Left cardiac atrium (tissue), 4 donors: ENCODE results near the gene MEG3. TPM values are rescaled to one million over a fixed set of nuclear protein-coding genes. Genes with fewer than 3 reads are reported as not detected.

ENCODE experiments used
- ATAC-seq, 2 donors: fragments of 200-7000 bp; cut with Tn5 transposase; one replicate each; pipeline ENCODE4 v1.9.1; 2020; ENCODE audit warnings: mild to moderate bottlenecking in 2 of 2, moderate library complexity in 2 of 2
- DNase-seq: peaks from one replicate; pipeline ENCODE4 v3.0.0-alpha.2; 2020
- intact Hi-C, 2 donors: fragments of 100-400 bp; cut with DNase I; formaldehyde crosslinking; loops; one replicate each; pipeline versions ENCODE4 v1.14.1 to v1.15.1; 2022 to 2023
- total RNA-seq, 2 donors: library from RNA; stranded (reverse); fragmentation: NEBNext Ultra II Directional; extraction: Animal tissue kit (Norgen Biotek cat#: 25700); gene quantifications; one replicate each; pipeline ENCODE4 v1.2.1, GENCODE V29; 2021
- donor health status: DM: no; HTN: yes; CAD: no.
- donor health status: DM: no; HTN: yes; CAD: no; lungs with severe emphysema.
- donor health status: DM: yes; HTN: yes; CAD: no.
- donor health status: Dilated cardiomyopathy.

MEG3 gene
- total RNA-seq, 2 donors from 2014 or later, result 24.7 to 26.3 TPM

DNA sequence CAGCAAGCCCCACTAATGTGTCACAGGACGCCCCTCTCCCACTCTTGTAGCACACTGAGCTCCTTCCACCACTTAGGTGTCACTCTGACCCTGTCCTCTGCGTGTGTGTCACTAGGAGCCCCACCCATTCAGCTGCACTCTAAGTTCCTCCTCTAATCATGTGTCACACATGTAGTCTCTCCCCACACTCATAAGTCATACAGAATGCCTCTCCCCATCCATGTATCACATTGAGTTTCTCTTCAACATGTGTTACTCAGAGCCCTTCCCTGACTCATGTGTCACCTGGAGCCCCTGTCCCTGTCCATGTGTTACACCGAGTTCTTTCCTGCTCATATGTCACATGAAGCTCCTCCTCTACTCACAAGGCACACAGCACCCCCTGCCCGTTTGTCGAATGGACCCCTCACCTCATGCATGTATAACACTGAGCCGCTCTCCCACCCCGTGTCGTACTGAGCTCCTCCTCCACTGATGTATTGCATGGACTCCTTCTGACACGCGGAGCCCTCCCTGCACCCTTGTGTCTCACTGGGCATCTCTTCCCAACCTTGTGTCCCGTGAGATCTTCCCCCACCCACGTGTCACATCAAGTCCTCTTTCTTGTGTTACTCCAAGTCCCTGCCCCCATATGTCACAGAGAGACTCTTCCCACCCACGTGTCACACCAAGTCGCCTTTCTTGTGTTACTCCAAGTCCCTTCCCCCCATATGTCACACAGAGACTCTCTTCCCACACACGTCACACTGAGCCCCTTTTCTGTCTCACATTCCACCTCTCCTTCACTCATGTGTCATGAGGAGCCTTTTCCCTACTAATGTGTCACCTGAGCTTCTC is 46.6 kb downstream of the MEG3 start:
- intact Hi-C loops, result no loop called here
- no peak for ATAC-seq
- DNase-seq, result peak; percentile 9

DNA sequence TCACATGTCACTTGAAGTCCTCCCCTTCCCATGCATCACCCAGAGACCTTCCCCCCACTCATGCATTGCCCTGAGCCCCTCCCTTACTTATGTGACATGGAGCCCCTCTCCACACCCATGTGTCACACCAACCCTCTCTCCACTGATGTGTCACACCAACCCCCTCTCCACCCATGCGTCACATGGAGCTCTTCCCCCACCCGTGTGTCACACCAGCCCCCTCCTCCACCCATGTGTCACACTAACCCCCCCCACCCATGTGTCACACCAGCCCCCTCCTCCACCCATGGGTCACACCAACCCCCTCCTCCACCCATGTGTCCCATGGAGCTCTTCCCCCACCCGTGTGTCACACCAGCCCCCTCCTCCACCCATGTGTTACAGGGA is 47.2 kb downstream of the MEG3 start:
- ATAC-seq (peak in 1 of 2 donors; percentile 19), DNase-seq (peak; percentile 2)
- intact Hi-C loops, result no loop called here

DNA sequence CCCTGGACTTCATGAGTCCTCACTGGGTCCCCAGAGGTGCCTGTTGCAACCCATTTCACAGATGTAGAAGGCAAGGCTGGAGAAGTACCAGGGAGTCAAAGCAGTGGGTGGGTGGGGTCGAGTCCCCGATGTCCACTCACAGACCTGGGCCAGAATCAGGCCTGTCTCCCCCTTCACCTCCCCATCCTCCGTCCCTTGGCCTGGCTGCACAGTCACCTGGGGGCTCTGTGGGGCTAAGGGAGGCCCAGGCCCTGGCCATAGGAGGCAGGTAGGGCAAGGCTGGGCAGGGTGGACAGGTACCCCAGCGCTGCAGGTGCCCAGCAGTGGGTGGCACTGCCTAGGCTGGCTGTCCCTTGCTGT is 48.1 kb downstream of the MEG3 start:
- intact Hi-C loops, result no loop called here
- ATAC-seq, result no peak
- peak; percentile 5 for DNase-seq

DNA sequence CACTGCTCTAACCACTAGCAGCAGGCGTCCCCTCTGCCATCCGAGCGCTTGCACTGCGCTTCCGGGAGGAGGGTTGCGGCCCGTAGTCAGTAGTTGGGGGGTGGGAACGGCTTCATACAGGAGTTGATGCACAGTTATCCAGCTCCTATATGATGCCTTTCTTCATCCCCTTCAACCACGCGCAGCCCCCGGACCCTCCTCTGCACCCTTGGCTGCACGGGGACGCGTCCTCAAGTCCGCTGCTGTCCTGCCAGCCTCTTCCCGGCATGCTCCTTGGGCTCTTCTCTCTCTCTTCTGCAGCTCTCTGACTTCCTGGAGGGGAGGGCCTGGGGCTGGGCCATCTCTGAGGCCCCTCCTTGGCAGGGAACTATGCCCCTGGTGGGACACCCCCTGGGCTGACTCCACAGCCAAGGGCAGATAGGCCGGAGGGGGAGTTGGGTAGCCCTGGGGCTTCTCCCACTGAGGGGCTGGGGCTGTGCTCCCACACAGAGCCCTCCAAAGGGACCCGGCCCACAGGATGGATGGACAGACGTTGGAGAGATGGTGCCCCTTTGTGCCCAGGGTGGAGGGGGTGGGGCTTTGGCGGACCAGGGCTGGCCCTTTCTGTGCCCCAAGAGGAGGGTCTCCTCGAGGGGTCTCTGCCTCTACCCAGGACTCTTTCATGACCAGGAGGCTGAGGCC is 48.6 kb downstream of the MEG3 start:
- intact Hi-C loops, result no loop called here
- DNase-seq (peak; percentile 10), ATAC-seq (no peak)

DNA sequence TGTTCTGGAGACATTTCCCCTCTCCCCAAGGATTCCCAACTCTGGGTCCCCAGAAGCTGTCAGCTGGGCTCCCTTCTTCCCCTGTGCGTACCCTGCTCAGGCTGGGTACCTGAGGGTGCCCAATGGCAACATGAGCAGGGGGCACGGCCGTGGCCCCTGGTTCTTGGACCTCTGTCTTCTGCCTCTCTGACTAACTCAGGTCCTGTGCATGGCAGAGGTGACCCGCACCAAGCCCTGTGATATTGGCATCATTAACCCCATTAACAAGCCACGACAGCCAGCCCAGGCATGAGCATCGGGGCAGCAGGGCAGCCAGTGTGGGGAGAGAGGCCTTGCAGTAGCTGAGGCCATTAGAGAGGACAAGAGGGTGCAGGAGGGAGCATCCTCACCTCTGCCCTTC is 49.2 kb downstream of the MEG3 start:
- DNase-seq (peak; percentile 4), ATAC-seq (no peak)
- intact Hi-C loops, result no loop called here

DNA sequence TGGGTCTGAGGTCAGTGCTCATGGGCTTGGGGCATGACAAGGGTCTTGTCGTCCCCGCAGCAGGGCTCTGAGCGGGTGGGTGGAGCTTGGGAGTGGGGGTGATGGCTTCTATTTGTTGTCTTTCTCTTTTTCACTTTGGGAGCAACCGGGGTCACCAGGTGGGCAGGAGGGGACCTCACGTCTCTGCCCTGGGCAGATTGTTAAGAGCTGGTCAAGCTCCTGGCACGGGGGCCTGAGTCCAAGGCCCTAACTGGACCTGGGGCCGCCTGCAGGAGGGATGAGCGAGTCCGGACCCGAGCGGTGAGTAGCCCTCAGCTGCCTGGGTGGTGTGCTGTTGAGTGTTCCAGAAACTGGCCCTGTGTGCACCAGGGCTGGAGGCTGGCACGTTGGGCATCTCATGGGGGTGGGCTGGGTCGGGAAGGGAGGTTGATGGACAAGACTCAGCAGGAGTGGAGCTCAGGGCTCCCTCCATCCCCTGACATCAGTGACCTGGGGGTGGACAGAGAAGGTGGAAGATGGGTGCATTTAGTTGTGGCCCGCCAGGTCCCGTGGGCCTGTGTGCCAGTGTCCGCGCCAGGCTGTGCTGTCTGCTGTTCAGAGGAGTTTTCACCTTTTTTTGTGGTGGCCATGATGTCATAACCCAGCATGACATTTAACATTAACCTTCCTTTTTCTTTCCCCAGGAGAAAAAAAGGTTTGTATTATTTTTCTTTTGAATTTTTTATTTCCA is 50.1 kb downstream of the MEG3 start:
- ATAC-seq, result no peak
- intact Hi-C loops, result no loop called here
- peak; percentile 6 for DNase-seq

DNA sequence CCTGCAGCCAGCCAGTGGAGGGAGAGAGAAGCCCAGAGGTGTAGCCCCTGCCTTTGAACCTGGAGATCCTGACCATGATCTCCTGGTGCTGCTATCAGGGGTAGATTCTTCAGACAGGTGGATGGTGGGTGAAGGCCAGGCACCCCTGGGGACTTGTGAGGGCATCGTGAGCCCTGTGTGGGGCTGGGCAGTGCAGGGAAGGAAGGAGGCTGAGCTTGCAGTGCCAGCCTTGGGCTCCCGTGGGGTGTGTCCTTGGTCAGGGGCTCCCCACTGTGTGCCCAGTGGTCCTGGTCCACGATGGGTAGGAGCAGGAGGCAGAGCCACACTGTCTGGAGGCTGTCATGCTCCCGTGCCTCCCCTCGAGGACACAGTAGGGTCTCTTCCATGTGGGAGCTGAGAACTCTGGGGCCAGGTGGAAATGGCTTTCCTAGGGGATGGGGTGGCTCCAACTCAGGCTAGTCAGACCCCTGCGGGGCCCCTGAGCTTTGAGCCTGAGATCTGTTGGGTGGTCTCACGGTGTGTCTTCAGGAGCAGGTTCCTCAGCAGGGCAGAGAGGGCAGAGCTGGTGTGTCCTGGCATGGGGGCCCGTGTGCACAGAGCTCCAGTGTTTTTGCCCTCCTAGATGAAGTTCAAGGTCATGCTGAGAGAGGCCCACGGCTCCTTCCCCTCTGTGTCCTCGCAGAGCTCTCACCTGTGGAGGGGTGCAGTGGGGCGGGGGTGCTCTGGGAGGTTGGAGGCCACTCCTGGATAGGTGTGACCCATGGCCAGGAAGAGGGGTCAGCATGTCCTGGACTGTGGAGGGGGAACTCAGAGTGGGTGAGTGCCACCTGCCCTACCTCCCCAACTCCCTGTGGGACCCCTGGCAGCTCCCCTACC is 52.6 kb downstream of the MEG3 start:
- intact Hi-C loops, result no loop called here
- ATAC-seq, result no peak
- DNase-seq, result peak; percentile 8

DNA sequence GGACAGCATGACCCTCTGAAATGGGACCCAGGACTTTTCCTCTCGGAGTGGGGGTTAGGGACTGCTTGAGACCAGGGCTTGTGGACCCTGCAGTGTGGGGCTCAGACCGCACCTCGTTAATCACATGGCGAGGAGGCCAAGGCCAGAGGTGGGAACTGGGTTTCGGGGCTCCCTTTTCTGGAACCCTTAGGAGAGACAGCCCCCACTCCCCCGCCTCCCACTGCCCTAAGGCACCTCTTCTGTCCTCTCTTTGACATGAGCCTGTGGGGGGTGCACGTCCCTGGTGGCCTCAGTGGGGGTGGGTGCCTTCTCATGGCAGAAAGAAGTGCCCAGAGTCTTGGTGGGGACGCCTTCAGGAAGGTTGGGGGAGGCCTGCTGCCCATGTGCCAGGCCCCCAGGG is 53.3 kb downstream of the MEG3 start:
- DNase-seq (no peak), ATAC-seq (no peak)
- intact Hi-C loops, result no loop called here

DNA sequence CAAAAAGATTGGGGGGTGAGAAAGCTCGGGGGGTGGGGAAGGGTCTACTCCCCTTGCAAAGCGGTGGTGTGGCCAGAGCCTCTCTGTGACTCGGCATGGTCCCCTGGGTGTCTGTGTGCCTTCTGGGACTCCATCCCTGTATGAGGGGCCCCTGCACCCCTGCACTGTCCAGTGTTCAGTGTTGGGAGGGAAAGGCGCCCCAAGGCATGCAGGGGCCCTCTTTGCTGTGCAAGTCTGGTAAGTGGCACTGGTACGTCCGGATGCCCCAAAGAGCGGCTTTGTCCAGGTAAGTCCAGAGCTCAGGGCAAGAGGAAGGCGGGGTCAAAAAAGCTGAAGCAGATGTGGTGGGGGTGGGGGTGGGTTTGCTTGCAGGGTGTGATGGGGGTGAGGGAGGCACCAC is 53.9 kb downstream of the MEG3 start:
- DNase-seq (no peak), ATAC-seq (no peak)
- intact Hi-C loops, result no loop called here

DNA sequence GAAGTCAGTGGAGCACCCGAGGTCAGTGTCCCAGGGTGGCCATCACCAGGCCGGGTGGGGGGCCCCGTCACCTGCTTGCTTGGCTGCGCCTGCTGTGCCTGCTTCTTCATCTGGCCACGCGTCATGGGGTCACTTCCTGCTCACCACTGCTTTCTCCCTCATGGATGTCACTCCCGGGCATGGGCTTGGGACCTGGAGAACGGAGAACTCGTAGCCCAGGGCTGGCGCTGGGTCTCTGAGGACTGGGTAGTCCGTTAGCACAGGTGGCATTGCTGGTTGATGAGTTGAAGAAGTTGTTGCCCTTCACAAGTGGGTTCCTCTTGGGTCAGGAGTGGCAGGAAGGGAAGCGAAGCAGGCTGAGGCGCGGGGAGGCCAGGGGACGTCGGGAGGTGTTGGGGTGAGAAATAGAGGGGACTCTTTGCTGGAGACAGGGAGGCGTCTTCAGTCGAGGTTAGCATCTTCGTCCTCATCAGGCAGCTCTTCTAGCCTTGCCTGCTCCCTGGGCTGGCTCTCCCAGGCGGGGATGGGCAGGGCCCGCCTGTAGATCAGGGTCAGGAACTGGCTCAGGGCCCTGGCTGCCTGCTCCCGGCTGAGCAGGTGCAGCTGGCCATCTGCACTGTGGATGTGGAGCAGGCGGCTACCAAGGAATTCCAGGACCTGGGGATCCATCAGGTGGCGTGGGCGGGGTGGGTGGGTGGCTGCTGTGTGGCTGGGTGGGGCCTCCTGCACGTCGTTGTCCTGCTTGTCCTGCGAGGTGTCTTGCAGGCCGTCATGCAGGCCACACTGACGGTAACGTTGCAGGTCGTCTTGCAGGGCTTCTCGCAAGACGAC is 54.6 kb downstream of the MEG3 start:
- intact Hi-C loops, result no loop called here
- DNase-seq, result no peak
- ATAC-seq, result no peak

DNA sequence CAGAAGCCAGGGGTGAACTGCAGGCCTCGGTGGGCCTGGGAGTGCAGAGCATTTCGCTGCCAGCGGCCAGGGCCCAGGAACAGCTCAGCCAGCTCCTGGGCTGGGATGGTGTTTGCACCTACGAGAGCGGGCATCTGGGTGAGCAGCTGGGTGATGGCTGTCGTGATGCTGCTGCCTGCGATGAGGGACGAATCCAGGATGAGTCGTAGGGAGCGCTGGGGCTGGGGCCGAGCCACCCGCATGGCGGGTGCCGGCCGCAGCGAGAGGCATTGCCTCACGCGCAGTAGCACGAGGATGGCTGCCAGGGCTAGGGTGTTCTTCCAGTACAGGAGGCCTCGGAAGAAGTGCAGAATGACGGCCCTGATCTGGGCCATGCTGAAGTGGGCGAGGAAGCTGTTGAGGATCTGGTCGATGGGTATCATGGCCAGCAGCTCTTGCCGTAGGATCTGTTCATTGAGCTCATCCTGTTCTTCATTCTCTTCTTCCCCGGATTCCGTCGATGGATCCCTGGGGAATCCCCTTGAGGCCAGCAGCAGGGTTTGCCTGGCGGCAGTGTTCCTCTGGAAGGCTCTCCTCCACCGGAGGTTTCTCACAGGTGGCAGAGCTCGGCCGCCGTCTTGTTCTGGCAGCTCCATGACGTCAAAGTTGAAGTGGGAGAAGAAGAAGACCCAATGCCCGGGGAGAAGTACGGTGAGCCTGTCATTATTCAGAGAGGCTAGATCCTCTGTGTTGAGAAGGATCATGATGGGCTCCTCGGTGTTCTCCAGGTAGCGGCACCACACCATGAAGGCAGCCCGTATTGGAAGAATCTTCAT is 55.5 kb downstream of the MEG3 start:
- intact Hi-C loops, result no loop called here
- DNase-seq (no peak), ATAC-seq (no peak)

DNA sequence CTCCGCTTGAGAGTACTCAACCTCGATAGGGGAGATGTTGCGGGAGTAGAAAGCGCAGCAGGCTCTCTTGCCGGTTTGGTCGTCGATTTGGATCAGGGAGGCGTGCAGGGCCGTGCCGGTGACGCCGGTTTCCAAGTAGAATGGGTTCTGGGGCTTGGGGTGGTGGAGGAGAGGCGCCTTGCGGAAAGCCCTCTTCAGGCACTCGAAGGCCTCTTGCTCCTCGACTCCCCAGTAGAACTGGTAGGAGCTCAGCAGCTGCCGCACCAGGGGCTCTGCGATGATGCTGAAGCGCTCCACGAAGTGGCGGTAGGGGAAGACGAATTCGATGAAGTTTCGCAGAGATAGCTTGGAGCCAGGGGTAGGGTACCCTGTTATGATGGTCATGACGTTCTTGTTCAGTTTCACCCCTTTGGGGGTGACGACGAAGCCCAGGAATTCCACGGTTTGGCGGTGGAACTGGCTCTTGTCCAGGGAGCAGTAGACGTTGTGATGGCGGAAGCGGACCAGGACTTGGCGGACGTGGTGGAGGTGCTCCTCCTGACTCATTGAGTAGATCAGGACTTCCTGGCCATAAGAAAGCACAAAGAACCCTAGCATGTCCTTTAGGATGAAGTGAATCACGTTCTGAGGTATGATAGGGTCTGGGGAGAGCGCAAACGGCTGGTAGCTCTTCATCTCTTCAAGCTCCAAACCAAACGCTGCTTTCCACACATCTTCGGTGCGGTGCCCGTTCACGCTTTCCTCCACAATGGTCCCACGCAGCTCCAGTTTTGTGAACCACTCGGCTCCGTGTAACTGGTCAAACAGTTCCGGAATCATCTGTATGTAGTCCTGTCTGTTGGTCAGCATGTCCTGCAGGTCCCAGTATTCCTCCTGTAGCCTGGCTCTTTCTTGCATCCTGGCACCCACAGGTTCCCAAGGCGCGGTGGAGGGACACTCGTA is 56.4 kb downstream of the MEG3 start:
- no peak for ATAC-seq
- peak; percentile 10 for DNase-seq
- intact Hi-C loops, result no loop called here

DNA sequence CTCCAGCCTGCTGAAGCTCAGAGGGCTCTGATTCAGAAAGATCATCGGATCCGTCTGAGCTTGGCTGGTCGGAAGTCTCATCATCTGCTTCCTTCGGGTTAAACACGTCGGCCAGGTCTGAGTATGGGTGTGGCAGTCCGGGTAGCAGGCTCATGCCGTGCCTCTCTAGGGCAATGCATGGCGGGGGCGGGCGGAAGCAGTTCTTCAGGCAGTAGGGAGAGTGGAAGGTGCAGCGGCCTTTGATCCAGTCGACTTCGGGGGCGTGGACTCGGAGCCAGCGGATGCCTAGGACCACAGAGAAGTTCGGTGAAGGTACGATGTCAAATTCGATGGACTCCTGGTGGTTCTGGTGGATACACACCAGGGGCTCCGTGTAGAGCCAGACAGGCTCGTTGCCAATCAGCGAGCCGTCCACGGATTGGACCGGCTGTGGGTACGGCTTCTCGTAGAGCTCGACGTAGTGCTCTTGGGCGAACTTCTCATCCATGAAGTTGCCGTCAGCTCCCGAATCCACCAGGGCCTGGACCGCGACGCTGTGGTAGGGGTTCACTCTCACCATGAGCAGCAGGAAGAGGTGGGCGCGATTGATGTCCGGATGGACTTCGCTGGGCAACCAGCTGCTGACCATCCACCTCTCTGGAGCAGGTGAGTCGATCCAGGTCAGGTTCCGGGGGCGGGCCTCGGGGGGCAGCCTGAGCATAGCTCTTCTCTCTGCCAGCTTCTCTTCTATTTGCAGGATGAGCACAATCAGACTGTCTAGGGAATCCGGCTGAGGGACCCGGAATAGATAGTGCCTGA is 57.3 kb downstream of the MEG3 start:
- ATAC-seq (no peak), DNase-seq (peak; percentile 17)
- intact Hi-C loops, result no loop called here

DNA sequence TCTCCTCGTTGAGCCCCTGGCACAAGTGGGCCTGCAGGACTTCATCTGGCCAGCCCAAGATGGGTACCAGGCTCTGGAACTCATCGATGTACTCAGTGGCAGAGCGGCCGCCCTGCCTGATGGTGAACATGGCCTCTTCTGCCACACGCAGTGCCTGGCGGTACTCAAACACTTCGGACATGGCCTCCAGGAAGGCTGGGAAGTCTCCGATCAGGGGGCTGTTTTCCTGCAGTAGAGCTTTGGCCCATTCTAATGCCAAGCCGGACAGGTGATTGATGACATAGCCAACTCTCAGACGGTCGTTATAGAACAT is 57.8 kb downstream of the MEG3 start:
- ATAC-seq (no peak), DNase-seq (peak; percentile 17)
- intact Hi-C loops, result no loop called here

DNA sequence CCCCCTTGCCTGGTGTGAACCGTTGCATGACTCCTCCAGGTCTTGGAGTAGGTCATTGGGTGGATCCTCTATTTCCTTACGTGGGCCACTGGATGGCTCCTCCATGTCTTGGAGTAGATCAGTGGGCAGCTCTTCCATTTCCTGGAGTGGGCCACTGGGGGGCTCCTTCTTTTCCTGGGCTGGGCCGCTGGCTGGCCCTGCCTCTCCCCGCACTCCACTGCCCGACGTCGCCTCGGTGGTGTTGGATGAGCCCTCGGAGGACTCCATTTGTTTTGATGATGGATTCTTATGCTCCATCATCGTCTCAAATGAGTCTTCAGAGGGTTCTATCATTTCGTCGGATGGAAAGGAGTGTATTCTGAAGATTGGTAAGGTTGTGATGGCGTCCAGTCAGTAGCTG is 58.5 kb downstream of the MEG3 start:
- peak; percentile 7 for DNase-seq
- ATAC-seq, result no peak
- intact Hi-C loops, result no loop called here

DNA sequence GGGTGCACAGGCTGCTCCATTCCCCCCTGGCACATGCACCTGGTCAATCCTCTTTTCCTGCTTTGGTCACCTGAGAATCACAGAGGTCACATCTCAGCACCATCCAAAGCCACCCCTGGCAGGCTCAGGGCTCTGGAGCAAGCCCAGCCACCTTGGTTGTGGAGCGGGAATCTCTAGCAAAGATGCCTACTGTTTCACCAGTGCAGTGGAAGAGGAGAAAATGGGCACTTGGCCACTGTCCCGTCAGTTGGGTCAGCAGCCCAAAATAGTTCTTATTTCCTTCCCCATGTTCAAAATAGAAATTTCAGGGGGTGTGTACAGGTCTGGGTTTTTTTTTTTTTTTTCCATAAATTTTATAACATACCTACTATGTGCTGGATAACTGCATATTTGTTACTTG is 59.3 kb downstream of the MEG3 start:
- DNase-seq (peak; percentile 4), ATAC-seq (no peak)
- intact Hi-C loops, result no loop called here
